ENCODE measurements around the gene MACIR.

DNA sequence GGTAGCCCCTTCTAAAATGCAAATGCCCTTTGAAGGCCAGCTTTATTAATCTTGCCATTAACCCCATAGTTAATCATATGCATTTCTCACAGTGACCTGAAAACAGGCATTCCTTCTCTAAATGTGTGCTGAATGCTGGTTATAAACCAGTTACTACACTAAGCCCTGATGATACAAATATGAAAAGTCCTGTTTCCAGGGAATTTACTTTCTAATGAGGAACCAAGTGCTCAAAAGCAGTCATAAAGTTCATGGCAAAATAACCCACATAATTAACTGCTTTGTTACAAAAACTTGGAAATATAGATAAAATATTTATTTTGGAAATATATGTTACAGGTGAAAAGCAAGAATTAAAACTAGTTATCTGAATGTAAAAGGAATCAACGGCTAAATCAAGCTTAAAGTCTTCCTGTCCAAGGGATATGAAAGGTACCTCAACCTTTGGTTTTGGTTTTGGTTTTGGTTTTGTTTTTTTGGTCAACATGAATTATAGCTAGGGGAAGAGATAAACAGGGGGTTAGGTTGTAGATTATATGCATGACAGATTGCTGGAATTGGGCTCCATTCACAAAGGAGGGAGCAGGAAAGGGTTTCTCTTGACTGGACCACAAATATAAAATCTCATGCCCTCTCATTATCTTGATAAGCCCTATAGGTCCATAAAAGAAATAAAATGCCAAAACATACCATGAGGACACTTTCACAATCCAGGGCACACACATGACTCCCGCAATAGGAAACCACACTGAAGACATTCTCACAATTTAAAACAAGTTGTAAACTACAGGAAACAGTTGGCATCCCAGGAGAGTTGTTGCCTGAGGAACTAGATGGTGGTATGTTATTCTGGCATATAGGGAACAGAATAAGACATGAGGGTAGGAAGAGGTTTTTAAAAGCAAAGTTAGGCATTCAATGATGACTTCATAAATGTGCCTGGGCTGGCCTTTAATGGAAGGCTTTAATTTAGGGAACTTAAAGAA, 46.7 kb upstream of the MACIR start:
- TF ChIP-seq, protein P1, sequence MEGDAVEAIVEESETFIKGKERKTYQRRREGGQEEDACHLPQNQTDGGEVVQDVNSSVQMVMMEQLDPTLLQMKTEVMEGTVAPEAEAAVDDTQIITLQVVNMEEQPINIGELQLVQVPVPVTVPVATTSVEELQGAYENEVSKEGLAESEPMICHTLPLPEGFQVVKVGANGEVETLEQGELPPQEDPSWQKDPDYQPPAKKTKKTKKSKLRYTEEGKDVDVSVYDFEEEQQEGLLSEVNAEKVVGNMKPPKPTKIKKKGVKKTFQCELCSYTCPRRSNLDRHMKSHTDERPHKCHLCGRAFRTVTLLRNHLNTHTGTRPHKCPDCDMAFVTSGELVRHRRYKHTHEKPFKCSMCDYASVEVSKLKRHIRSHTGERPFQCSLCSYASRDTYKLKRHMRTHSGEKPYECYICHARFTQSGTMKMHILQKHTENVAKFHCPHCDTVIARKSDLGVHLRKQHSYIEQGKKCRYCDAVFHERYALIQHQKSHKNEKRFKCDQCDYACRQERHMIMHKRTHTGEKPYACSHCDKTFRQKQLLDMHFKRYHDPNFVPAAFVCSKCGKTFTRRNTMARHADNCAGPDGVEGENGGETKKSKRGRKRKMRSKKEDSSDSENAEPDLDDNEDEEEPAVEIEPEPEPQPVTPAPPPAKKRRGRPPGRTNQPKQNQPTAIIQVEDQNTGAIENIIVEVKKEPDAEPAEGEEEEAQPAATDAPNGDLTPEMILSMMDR (IDR thresholded peaks at IDR 0.05), result no peak
- TF ChIP-seq EP300 (IDR thresholded peaks at IDR 0.05) (no peak), HDAC2 (IDR thresholded peaks at IDR 0.05) (no peak), RCOR1 (IDR thresholded peaks at IDR 0.05; ENCODE audit: low read depth, low read length) (no peak), POLR2A (IDR thresholded peaks at IDR 0.05; ENCODE audit: low read length) (no peak), KDM1A (IDR thresholded peaks at IDR 0.05; ENCODE audit: low read depth) (no peak), CBX2 (IDR thresholded peaks at IDR 0.05; ENCODE audit: borderline replicate concordance, low read depth) (no peak)
- TF ChIP-seq, protein P2, sequence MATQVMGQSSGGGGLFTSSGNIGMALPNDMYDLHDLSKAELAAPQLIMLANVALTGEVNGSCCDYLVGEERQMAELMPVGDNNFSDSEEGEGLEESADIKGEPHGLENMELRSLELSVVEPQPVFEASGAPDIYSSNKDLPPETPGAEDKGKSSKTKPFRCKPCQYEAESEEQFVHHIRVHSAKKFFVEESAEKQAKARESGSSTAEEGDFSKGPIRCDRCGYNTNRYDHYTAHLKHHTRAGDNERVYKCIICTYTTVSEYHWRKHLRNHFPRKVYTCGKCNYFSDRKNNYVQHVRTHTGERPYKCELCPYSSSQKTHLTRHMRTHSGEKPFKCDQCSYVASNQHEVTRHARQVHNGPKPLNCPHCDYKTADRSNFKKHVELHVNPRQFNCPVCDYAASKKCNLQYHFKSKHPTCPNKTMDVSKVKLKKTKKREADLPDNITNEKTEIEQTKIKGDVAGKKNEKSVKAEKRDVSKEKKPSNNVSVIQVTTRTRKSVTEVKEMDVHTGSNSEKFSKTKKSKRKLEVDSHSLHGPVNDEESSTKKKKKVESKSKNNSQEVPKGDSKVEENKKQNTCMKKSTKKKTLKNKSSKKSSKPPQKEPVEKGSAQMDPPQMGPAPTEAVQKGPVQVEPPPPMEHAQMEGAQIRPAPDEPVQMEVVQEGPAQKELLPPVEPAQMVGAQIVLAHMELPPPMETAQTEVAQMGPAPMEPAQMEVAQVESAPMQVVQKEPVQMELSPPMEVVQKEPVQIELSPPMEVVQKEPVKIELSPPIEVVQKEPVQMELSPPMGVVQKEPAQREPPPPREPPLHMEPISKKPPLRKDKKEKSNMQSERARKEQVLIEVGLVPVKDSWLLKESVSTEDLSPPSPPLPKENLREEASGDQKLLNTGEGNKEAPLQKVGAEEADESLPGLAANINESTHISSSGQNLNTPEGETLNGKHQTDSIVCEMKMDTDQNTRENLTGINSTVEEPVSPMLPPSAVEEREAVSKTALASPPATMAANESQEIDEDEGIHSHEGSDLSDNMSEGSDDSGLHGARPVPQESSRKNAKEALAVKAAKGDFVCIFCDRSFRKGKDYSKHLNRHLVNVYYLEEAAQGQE (IDR thresholded peaks at IDR 0.05), result no peak
- TF ChIP-seq, protein P3, sequence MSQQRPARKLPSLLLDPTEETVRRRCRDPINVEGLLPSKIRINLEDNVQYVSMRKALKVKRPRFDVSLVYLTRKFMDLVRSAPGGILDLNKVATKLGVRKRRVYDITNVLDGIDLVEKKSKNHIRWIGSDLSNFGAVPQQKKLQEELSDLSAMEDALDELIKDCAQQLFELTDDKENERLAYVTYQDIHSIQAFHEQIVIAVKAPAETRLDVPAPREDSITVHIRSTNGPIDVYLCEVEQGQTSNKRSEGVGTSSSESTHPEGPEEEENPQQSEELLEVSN (IDR thresholded peaks at IDR 0.05; ENCODE audit: borderline replicate concordance, low read depth), result no peak
- TF ChIP-seq, protein P4, sequence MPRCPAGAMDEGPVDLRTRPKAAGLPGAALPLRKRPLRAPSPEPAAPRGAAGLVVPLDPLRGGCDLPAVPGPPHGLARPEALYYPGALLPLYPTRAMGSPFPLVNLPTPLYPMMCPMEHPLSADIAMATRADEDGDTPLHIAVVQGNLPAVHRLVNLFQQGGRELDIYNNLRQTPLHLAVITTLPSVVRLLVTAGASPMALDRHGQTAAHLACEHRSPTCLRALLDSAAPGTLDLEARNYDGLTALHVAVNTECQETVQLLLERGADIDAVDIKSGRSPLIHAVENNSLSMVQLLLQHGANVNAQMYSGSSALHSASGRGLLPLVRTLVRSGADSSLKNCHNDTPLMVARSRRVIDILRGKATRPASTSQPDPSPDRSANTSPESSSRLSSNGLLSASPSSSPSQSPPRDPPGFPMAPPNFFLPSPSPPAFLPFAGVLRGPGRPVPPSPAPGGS (IDR thresholded peaks at IDR 0.05), result no peak
